GM19238 (cell line): ENCODE results near the gene CBR3.

Experiments
- DNase-seq: peaks from one replicate; pipeline ENCODE4 v3.0.0; 2011; ENCODE audit warnings: low spot score; ENCODE audit not compliant: insufficient read length

The CBR3 gene

DNA sequence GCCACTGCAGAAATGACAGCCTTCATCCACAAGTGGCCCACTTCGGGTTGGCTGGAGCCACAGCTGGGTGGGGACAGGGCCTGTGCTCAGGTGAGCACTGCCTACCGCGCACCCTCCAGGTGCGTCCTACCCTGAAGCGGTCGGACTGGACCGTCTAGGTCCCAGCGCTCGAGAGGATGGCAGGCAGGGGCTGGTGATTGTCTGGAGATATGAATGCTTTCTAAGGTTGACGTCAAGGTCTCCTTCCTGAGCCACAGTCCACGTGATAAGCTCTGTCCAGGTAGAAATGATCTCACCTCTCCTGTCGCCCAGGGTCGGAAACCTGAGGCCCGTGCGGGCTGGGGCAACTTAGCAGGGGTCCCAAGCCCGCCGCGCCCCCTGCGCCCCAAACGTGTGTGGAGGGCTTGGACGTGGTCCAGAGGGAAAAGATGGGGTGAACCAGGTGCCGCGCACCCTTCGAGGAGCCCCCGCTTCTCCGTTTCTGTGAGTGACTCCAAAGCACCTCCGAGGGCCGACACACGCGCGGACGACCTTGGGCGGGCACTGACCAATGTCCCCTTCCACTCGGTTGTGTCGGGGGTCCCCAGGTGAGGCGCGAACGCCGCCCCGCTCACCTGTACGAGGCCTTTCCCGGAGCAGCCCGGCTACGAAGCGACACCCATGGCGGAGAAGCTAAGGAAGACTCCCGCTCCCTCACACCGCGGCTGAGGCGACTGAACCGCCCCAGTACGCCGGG, 20.9 kb downstream of the CBR3 start:
- no peak for DNase-seq

DNA sequence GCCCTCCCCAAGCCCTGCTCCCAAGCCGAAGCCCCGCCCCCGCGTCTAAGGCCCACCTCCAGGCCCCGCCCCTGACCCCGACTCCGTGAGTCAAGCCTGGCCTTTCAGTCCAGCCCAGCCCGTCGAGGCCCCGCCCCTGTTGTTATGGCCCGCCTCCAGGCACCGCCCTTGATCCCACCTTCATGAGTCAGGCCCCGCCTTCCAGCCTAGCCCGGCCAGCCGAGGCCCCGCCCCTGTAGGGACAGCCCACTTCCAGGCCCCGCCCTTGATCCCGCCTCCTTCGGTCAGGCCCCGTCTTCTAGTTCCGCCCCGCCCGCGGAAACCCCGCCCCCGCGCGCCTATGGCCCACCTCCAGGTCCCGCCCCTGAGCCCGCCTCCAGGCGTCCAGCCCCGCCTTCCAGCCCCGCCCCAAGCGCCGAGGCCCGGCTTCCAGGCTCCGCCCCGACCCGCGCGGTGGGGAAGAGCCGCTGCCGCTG, 21.5 kb downstream of the CBR3 start:
- DNase-seq: peak; percentile 95

DNA sequence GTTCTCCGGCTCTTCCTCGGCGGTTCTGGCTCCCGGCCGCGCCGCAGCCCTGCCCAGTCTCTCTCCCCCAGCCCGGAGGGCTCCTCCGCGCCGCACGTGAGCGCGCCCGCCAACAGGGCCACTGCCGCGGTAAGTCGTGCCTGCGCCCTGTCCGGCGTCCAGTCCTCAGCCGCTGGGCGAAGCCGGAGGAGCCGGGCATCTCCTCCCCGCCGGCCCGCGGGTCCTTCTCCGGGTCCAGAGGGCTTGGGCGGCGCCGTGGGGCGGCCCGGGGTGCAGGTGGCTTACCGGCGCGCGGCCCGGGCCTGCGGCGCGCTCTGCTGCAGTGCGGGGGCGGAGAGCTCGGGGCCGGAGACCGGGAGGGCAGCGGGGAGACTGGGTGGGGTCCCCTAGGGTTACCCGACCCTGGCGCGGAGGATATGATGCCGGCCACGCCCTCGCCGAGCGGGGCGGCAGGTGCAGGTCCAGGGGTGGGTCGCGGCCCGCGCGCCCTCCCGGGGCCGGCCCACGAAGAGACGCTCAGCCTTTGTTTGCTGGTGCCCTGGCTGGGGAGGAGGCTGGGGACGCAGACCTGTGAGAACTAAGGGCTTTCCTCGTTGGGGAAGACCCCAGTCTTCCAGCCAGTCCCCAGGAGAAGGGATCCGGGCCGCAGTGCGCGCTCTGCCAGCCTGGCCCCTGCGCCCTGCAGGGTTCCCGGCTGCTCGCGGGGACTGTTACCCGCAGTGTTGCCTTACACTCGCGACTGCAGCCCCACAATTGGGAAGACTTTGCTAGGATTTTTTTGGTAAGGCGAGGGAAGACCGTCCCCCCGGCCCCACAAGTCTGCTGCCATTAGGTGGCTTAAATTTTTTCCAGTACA, 22.2 kb downstream of the CBR3 start, which contains the start of gene DOP1B:
Gene DOP1B, plus strand, starts transcription at position 10 of the 856 bp plus-strand sequence. CDS start 7,910 bp downstream, outside the sequence.
- no peak for DNase-seq

DNA sequence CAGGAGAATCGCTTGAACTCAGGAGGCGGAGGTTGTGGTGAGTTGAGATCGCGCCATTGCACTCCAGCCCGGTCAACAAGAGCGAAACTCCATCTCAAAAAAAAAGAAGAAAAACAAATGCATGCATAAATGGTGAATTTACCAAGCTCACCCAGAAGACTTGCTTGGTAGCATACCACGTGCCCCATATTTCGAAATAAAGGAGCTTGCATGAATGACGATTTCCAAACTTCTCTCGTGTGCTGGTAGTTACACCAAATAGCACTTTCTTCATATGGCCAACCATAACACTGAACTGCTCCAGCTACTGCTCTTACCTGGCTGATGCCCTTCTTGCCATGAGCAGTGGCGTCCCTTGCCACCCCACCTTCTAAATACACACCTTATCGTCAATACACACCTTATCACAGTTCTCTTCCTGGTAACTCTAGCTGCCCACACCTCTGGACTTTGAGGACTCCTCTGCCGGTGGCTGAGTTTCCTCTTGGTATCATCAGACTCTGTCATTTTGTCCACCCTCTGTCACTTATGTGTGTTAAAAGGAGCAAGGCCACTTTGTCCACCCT, 24.6 kb downstream of the CBR3 start:
- no peak for DNase-seq

DNA sequence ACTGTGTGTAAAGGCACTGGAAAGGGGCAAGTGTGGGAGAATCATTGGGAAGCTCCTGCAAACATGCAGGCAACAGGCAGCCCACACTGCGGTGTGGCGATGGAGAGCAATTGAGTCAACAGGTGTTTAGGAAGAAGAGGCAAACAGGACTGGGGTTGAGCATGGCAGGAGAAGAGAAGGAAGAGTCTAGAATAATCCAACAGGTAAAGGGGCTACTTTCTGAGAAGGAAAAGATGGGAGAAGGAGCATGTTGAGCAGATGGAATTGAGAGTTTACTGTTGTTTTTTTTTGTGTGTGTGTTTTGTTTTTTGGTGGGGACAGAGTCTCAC, 25.9 kb downstream of the CBR3 start:
- DNase-seq: no peak

DNA sequence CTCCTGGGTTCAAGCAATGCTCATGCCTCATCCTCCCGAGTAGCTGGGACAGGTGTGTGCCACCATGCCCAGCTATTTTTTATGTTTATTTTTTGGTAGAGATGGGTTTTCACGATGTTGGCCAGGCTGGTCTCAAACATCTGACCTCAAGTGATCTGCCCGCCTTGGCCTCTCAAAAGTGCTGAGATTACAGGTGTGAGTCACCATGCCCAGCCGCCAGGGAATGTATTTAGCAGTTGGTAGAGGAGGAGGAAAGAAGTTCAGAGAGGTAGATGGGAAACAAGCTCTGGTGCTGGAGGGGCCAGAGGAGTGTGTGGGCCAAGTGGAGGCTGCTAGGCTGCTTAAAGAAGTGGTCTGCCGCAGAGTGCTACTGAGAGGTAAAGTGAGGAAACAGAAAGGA, 27.8 kb downstream of the CBR3 start:
- DNase-seq: no peak

DNA sequence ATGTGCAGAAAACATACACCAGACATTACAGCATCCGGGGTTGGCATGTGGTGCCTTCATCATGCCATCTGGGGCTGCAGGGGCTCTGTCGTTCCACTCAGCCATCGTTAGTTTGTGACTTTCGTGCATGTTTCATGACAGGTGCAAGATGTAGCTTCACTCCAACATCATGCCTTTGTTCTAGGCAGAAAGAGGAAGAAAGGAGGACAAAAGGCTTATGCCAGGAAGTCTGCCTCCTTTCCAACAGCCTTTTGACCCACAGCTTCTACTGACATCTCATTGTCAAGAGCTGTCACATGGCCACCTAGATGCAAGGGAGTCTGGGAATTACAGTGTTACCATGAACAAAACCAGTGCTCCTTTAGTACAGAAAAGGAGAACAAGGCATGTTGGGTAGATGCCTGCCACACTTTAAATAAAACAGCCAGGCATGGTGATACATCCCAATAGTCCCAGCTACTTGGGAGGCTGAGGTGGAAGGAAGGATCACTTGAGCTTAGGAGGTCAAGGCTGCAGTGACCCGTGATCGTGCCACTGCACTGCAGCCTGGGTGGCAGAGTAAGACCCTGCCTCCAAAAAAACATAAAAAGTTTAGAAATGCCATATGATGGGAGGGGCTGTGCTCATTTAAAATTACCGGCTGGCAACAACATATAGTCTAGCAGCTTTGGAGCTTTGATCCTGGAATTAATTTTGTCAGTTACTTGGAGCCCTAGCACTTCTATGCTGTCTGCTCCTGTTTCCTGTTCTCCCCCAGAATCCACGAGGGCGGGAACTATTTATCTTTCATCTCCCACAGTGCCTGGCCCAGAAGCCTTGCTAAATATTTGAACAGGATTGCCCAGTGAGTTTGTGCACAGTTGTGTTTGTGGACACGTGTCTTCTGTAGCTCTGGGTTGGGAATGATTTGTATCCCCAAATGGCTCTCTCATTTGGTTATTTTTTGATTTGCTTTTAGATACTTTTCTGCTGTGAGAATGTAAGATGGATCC, 29.2 kb downstream of the CBR3 start:
- no peak for DNase-seq

DNA sequence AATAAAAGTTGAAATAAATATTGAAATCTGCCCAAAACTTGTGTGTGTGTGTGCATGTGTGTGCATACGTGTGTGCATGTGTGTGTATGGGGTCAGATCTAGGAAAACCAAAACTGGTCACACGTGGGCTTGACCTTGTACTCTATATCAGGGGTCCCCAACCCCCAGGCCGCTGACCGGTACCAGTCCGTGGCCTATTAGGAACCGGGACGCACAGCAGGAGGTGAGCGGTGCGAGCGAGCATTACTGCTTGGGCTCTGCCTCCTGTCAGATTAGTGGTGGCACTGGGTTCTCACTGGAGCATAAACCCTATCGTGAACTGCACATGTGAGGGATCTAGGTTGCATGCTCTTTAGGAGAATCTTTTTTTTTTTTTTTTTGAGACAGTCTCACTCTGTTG, 30.5 kb downstream of the CBR3 start:
- no peak for DNase-seq

DNA sequence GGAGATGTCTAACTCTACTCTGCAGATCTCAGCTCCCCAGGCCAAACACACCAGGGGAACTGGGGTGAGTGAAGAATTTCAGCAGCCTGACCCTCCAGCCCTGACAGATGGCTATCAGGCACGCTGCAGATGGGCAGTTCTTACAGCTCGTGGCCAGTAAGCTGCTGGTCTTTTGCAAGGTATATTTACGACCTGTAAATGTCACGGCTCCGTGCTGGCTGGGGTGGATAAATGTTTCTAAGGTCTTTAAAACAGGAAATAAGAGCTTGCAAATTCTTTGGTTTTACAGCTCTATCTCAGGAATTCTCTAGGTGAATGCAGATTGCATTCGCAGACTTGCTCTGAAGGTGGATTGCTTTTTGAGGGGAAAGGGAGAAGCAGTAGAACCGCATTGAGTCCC, 31.8 kb downstream of the CBR3 start:
- DNase-seq: no peak

DNA sequence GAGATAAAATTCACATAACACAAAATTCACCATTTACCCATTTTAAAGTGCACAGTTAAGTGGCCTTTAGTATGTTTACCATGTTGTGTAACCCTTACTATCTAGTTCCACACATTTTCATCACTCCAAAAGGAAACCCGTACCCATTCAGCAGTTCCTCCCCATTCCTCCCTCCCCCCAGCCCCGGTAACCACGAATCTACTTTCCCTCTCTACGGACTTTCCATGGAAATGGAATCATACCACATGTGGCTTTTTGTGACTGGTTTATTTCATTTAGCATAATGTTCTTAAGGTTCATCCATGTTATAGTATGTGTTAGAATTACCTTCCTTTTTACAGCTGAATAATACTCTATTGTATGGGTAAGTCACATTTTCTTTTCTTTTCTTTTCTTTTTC, 32.7 kb downstream of the CBR3 start:
- DNase-seq: no peak

DNA sequence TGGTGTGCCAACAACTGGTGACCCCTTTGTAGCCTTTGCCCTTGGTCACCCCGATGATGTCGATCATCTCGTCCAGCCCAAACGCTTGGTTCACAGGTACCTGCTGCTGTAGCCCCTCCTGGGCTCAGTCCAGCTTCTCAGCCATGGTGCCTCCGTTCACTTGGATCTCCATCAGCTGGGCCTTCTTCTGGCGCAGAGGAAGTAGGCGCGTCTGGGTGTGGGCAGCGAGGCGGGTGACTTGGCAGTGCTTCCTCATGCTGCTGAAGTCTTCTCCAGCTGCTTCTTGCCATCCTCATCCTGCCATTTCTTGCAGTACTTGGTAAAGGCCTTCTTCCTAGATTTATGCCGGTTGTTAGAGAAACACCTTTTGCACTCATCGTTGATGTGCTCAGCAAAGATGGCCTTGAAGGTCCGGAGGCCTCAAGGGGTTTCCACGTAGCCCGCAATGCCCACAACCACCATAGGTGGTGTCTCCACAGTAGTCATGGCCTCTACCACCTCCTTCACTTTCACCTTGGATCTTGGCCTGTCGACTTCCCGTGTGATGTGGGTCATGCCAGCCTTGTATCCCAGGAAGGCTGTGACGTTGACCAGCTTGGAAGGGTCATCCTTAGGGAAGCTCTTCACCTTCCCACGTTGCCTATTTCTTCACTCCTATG, 34.7 kb downstream of the CBR3 start:
- DNase-seq: no peak

DNA sequence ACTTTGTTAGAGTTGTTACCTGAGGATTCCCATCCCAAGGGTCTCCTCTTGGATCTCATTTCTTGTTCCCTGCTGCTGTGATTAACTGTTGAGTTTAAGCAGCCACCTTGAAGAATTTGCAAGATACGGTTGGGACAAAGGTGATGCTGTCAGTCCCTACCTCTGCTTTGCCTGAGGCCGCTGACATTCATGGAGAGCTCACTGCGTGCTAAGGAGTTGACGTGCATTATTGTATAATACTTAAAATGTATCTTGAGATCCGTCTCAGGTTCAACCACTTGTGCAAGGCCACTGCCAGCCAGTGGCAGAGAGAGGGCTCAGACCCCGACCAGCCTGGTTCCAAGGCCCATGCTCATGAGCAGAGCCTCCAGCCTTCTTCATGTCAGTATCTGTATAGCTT, 35.9 kb downstream of the CBR3 start:
- DNase-seq: no peak

DNA sequence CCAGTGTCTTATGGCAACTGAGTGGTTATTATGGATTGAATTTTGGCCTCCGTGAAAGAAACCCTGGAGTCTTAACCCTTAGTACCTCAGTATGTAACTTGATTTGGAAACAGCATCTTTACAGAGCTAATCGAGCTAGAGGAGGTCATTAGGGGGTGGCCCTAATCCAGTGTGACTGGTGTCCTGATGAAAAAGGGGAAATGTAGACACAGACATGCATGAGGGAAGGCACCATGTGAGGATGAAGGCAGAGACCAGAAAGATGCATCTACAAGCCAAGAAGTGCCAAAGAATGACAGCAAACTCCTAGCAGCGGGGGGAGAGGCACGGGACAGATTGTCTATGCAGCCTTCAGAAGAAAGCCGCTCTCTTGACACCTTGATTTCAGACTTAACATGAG, 36.5 kb downstream of the CBR3 start:
- DNase-seq: no peak

DNA sequence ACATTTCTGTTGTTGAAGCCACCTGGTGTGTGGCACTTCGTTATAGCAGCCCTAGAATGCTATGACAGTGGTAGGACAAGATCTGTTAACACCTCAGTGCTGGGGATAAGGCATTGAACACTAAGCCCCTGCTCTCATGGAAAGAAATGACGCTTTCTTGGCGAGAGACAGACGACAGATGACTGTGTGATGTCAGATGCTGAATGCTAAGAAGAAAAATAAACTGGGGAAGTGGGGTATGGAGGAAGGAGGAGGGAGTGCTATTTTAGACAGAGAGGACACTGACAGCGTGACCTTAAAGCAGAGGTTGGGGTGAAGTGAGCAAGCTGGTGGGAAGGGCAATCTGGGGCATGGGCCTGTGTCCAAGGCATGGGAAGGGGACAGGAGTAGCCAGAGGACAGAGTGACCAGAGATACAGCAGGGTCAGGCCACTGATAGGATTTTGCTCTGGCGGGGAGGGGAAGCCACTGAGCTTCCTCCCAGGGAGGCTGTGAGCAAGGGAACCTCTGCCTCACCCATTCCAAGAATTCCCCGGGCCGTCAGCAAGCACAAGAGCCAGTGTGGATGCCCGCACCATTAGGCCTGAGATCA, 37.0 kb downstream of the CBR3 start:
- no peak for DNase-seq

DNA sequence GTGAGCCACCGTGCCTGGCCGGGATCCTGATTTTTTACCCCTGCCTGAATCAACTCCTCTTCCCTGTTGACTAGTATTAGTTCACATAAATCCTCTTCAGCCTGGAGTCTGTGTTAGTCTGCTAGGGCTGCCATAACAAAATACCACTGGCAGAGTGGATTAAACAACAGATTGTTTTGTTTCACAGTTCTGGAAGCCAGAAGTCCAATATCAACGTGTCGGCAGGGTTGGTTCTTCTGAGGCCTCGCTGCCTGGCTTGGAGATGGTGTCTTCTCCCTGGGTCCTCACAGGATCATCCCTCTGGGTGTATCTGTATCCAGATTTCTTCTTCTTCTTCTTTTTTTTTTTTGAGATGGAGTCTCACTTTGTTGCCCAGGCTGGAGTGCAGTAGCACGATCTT, 39.9 kb downstream of the CBR3 start:
- DNase-seq: no peak

DNA sequence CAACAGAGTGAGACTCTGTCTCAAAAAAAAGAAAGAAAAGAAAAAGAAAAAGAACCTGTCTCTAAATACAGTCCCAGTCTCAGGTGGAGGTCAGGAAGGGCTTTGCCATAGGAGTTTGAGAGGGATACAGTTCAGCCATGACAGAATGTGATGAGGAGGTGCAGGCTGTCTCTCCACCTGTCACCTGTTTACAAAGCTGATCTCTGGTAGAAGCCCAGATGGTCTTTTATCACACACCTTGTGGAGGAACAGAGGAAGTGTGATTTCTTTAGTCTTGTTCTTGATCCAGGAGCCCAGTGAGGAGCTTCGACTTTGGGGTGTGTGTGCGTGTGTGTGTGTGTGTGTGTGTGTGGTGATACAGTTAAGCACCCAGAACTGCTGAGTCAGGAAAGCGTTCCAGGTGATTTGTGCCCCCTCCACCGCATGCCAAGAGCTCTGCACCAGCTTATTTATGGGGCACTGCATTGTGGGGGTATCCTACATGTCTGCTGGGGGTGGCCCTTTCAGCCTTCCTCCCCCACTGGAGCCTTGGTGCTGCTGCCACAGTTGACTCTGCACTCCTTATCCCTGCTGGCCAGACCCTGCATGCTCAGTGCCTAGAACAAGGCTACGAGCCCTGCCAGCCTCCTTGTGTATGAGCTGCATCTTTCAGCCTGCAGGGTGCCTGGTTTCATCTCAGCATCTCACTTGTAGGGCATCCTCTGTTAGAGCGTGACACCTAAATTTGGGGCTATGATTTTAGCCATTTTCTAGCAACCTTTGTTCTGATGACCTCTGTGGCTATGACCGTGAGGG, 41.1 kb downstream of the CBR3 start:
- DNase-seq: no peak

DNA sequence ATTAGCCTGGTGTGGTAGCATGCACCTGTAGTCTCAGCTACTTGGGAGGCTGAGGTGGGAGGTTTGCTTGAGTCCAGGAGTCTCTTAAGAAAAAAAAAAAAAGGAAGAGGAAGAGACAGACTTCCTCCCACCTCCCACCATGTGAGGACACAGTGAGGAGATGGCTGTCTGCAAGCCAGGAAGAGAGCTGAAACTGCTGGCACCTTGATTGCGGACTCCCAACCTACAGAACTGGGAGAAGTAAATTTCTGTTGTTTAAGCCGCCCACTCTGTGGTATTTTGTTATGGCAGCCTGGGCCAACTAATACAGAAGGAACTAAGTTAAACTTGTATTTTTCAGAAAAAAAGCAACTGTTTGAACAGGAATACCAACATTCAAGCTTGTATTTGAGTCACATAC, 43.5 kb downstream of the CBR3 start:
- DNase-seq: no peak

DNA sequence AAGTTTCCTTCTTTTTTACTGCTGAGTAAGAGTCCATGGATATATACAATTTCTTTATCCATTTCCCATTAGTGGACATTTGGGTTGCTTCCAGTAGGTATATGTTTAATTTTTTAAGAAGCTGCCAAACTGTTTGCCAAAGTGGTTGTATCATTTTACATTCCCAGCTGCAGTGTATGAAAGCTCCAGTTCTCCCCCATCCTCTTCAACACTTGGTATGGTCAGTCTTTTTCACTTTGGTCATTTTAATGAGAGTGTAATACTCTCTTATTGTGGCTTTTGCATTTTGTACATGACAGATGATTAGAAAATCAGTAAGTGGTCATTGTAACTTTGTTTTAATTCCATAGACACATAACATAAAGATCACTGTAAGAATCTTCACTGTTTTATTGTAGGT, 44.3 kb downstream of the CBR3 start:
- no peak for DNase-seq

DNA sequence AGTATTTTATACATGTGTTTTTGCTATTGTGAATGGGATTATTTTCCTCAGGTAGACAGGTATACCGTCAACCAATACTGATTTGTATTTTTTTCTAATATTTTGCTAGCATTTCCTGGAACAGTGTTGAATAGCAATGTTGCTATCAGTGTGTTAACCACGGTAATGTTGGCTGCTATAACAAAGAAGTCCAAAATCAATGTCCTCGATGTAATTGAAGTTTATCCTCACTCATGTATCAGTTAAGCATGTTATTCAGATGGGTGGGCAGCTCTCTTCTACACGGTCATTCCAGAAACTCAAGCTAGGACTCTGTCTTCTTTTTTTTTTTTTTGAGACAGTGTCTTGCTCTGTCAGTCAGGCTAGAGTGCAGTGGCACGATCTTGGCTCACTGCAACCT, 46.1 kb downstream of the CBR3 start:
- no peak for DNase-seq
